Epithelial cell of esophagus (primary cell): ENCODE data around the gene NTM.

Experiments used
- DNase-seq: peaks from one replicate; pipeline ENCODE4 v3.0.0; 2010; ENCODE audit warnings: low read depth
- H3K4me3 ChIP-seq: 2 replicates; pipeline ENCODE4 v1.5.1; 2011; ENCODE audit warnings: mild to moderate bottlenecking, low read length, control low read depth
- CTCF ChIP-seq: IDR thresholded peaks from 2 replicates; pipeline ENCODE4 v1.5.1; 2011; ENCODE audit warnings: low read depth, mild to moderate bottlenecking, low read length, control low read depth, inconsistent platforms; ENCODE audit not compliant: insufficient read depth; ENCODE audit errors: missing control alignments

The NTM gene

GRCh38 chr11:132037467-132037862 lies 667.0 kb downstream of the NTM start:
- peak; percentile 64 for DNase-seq
- TF ChIP-seq CTCF = no peak
- H3K4me3 ChIP-seq = no peak overlapping the region

GRCh38 chr11:132037956-132038355 lies 667.5 kb downstream of the NTM start:
- no peak for DNase-seq
- TF ChIP-seq CTCF = no peak
- no peak overlapping the region for H3K4me3 ChIP-seq

DNA sequence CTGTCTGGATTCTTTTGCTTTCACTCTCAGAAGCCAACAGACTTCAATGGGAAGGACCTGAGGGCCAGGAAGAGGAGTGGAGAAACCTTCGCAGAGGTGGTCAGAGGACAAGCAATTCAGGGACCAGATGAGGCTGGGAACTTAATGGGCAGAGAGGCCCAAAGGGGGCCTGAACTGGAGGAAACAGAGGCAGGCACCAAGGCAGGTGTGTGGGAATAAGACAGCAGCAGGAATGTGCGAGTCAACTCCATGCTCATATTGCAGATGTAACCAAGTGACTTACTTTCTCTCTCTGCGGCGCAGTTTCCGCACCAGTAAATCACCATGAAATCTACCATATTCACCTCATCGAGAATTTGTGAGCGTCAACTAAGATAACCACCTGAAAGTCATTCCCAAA lies 669.1 kb downstream of the NTM start:
- TF ChIP-seq CTCF = no peak

GRCh38 chr11:132042296-132042695 lies 671.9 kb downstream of the NTM start:
- no peak for TF ChIP-seq CTCF
- DNase-seq = no peak

More for the DNA sequence above, 669.1 kb downstream of the NTM start:
- no peak for DNase-seq
- H3K4me3 ChIP-seq = no peak overlapping the region

DNA sequence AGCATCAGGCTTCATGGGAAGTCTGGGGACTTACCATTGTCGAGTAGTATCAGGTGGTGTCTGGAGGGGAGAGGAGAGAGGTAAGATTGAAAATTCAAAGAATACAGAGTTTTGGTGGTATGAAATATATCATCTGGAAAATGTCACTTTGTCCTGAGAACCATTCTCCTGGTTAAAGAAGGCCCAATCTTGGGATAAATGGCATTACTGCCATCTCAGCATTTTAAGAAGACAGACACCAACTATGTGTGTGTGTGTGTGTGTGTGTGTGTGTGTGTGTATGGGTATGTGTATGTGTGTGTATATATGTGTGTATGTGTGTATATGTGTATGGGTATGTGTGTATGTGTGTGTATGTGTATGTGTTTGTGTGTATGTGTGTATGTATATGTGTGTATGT lies 673.3 kb downstream of the NTM start:
- no peak for TF ChIP-seq CTCF
- no peak for DNase-seq
- H3K4me3 ChIP-seq = no peak overlapping the region

More at GRCh38 chr11:132042296-132042695, 671.9 kb downstream of the NTM start:
- H3K4me3 ChIP-seq = no peak overlapping the region

GRCh38 chr11:132045107-132045506 lies 674.7 kb downstream of the NTM start:
- no peak for DNase-seq
- no peak for TF ChIP-seq CTCF

GRCh38 chr11:132046288-132046865 lies 676.0 kb downstream of the NTM start:
- no peak for TF ChIP-seq CTCF
- no peak overlapping the region for H3K4me3 ChIP-seq

More at GRCh38 chr11:132045107-132045506, 674.7 kb downstream of the NTM start:
- no peak overlapping the region for H3K4me3 ChIP-seq

More at GRCh38 chr11:132046288-132046865, 676.0 kb downstream of the NTM start:
- DNase-seq = no peak
